ENCODE measurements around the gene NPL. TPM values are rescaled to one million over a fixed set of nuclear protein-coding genes. Genes with fewer than 3 reads are reported as not detected.

Gene NPL, protein sequence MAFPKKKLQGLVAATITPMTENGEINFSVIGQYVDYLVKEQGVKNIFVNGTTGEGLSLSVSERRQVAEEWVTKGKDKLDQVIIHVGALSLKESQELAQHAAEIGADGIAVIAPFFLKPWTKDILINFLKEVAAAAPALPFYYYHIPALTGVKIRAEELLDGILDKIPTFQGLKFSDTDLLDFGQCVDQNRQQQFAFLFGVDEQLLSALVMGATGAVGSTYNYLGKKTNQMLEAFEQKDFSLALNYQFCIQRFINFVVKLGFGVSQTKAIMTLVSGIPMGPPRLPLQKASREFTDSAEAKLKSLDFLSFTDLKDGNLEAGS
- 0.33 and 1.0 TPM in 2 replicates for total RNA-seq

DNA sequence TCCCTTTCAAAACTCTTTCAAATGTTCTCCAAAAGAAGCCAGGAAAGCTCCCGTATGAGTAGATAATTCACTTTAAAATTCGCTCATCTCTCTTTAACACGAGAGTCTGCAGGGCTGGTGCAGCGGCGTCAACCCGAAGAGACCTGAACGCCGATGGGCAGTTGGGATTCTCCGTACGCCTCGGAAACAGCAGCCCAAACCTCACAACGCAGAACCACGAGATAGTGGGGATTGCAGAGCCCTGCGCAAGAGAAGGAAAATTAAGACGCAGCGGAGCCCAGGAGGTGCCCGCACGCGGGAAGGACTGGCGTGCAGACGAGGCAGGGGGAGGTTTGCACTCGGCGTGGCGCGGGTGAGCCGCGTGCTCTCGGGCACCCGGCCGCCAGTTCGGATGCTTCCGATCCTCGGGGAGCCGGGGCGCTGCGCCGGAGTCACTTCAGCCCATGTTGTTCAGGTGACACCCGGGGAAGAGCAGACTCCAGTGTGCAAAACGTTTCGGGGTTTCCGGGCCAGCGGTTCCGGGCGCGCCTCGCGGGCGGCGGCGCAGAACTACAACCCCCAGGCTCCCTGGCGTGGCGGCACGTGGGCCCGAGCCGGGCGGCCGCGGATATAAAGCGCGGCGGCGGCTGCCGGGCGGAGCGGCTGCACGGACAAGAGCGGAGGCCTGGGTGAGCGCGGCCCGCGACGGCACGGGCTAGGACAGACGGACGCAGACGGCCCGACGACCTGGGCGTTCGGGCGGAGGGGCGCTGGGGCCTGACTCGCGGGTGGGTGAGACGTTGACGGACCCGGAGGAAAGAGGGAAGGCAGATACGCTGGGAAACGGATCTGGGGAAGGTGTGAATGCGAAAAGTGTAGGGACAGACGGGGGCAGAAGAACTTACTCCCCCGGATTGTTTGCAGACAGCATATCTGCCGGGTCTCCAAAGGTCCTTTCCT is at the start of gene NPL:
Gene NPL, plus strand, starts transcription at position 636 of the 939 bp plus-strand sequence. CDS start 4,599 bp downstream, outside the sequence.

DNA sequence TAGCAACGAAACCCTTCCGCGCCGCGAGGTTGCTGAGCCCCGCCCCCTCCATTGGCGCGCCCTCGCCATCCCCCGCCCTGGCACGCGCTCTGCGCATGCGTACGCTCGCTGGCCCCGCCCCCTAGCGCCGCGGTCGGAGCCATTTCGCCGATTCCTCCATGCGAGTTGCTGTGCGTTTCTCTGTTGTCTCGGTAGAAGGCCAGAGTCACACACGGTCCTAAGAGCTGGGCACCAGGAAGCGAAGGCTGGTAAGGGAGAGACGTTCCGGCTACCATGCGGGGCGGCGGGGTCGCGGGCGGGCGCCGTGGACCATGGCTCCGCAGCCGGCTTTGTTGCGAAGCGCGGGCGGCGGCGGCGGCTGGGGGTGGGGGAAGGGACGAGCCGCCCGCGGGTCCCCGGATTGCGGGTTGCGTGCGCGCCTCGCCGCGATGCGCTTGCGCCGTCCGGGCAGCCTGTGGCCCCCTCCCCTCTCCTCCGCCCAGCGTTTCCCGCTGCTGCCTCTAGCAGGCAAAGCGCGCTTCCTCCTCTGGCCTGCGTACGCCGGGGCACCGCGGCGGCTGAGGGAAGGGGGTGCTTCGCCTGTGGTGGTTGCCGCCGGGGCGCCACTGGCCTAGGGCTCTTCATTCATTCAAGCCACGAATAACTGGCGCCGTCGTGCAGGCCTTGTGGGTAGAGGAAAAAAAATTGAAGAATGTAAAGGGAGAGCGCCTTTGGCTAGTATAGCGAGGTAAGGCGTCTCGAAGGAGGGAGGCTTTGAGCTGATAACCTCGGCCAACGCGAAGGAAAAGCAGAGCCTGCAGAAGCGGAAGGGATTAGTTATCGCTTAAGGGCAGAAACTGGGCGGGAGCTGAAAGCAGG is 49.9 kb downstream of the NPL start, which contains the start of gene DHX9:
Gene DHX9, plus strand, starts transcription at position 139 of the 858 bp plus-strand sequence. CDS start 3,220 bp downstream, outside the sequence.

Other genes starting within 250 kb of the NPL start
- 2.6 and 4.1 TPM in 2 replicates for gene RNASEL, start 200.5 kb upstream of the NPL start, total RNA-seq
- 0.16 and 0.38 TPM in 2 replicates for gene RGS16, start 185.4 kb upstream of the NPL start, total RNA-seq
- not detected in 2 replicates for gene RGS8, start 105.2 kb upstream of the NPL start, total RNA-seq
- 66.2 and 124 TPM in 2 replicates for gene DHX9, start 49.6 kb downstream of the NPL start, total RNA-seq
- gene SHCBP1L, start 163.4 kb downstream of the NPL start, total RNA-seq = 0.33 TPM in 1 of 2 replicates, not detected in the other
- 192 and 216 TPM in 2 replicates for gene LAMC1, start 233.6 kb downstream of the NPL start, total RNA-seq

Measured in mesangial cell (primary cell).